ENCODE measurements around the gene PPTC7. TPM values are rescaled to one million over a fixed set of nuclear protein-coding genes. Genes with fewer than 3 reads are reported as not detected.
"Not testable (repeated sequence)": the region's sequence is repeated elsewhere in the genome, so short reads cannot be mapped to it uniquely, and the experiment has no call there.

The PPTC7 gene
- total RNA-seq, 1 experiment from 2014 or later, result 3.0 TPM

DNA sequence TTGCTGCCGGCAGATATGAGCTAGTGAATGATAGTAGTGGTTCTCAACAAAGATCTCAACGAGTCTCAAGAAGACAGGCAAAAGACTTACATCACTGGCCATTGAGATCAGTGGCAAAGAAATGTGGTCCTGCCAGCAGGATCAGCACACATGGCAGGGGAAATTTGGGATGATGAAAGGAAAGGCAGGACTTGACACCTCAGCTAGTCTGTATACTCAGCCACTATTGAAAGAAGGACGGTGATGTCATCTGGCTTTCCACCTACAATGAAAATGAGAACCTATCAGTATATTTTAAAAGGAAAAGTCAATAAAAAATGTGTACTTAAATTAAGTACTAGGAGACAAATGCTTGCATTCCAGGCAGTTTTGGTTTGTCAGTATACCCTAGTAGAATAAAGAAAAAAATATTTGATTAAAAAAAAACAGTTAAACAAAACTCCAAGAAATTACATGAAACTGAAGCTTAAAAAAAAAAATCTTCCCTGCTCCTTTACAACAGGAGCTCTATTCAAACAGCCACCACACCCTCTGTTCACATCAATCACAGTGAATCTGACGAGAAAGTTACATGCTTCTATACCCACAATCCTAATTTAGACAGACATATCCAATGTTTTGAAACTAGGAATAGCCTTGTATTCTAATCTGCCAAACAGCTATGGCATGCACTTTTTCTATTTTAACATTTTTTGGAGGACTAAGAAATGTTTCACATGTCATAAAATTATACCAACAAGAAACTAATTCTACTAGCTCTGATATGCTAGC lies 46.1 kb downstream of the PPTC7 start:
- DNase-seq (ENCODE audit: low read depth), result no peak

DNA sequence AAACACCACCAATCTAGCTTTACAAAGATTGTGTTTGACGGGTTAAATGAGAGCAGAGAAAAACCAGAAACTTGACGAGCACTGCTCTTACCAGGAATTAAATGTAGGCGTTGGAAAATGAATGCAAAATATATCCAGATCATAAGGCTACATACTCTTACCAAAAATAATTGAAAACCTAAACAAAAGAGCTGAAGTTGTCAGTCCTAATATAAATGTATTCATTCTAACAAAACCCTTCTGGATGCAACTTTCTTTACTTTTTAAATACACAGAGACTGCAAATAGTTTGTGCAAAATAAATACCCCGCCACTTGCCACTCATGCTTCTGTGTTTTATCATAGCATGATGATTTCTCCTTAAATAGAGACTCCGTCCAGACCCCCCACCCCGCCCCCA lies 48.3 kb downstream of the PPTC7 start:
- DNase-seq (ENCODE audit: low read depth), result no peak

DNA sequence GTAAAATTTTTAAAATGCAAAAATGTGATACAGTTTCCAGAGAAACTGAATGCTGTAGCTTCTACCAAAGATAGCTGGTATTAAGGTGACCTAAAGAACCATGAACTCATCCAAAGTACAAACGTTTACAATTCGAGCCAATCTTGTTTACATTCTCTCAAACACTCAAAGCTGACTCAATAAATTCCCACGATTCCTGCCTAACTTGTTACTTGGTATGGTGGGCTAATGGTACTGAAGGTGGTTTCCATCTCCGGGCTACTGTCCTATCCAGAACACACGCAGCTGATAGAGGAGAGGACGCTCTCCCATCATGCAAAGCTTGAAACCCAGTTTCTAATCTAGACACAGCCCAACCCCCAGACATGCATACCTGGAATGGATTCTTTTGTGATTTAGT lies 49.5 kb downstream of the PPTC7 start:
- DNase-seq (ENCODE audit: low read depth), result no peak

DNA sequence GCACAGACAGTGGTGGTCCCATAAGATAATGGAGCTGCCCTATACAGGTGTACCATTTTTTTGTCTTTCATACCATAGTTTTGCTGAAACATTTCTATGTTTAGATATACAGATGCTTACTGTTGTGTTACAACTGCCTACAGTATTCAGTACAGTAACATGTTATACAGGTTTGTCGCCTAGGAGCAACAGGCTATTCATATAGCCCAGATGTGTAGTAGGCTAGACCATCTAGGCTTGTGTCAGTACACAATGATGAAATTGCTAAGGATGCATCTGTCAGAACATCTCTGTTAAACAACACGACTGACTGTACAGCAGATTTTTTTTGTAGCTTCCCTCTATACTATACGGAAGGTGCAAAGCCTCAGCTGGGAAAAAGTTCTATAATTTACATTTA lies 50.5 kb downstream of the PPTC7 start:
- DNase-seq (ENCODE audit: low read depth), result no peak

DNA sequence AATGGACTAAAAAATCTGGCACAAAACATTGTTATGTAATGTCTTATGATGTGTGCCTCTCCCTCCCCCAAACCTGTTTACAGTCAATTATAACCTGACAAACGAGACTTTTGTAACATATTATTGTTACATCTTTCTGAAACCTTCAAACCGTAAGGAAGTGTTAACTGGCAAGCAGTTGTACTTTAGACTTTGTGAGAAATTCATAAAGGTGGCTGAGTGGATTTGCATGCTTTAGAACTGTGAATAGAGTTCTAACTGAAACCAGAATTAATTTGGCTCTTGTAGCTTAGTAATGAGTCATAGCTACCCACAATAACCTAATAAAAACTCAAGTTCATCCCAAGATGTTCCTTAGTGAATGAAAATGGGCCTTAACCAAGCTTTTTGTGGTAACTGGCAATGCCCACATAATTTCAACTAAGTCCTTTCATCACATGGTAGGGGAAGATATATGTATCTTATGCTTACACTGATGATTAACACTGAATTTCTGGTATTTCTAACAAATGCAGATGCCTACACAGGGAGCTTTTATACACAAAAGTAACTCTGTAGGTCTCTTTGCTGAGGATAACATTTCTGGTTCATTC lies 51.3 kb downstream of the PPTC7 start:
- DNase-seq (ENCODE audit: low read depth), result peak; percentile 72

DNA sequence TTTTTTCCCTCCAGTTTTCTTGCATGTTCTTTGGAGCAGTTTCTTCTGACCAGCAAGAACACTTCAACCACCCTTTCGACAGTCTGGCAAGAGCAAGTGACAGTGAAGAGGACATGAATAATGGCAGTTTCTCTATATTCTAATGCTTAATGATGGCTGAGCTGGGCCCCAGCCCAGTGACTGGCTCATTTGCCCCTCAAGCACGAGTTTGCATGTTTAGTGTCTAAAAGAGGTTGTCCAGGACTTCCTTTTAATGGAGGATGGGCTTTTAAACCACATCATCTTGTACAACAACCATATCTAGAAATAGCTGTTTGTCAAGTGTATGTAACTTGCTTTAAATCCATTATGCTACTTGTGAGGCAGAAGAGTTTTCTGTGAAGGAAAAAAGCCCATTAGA lies 52.6 kb downstream of the PPTC7 start:
- DNase-seq (ENCODE audit: low read depth), result no peak

DNA sequence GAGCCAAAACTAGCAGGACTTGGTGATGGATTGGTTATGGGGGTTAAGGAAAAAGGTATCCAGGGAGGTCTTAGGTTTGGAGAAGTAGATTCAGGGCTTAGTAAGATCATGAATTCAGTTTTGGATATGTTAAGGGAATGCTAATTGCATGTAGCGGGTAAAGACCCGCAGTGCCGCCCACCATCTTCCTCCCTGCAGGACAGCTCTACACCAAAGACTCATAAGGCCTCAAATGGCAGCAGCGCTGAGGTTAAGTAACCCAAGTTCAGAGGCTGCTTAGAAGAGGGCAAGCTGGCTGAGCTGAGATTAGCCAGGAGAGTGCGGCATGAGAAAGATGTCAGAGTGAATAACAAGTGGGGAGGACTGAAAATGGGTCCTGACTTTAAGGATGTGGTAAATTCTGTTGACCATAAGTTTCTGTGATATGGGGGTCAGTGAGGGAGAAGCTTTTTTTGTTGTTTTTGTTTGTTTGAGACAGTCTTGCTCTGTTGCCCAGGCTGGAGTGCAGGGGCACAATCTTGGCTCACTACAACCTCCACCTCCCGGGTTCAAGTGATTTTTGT lies 54.8 kb downstream of the PPTC7 start:
- DNase-seq (ENCODE audit: low read depth), result no peak

DNA sequence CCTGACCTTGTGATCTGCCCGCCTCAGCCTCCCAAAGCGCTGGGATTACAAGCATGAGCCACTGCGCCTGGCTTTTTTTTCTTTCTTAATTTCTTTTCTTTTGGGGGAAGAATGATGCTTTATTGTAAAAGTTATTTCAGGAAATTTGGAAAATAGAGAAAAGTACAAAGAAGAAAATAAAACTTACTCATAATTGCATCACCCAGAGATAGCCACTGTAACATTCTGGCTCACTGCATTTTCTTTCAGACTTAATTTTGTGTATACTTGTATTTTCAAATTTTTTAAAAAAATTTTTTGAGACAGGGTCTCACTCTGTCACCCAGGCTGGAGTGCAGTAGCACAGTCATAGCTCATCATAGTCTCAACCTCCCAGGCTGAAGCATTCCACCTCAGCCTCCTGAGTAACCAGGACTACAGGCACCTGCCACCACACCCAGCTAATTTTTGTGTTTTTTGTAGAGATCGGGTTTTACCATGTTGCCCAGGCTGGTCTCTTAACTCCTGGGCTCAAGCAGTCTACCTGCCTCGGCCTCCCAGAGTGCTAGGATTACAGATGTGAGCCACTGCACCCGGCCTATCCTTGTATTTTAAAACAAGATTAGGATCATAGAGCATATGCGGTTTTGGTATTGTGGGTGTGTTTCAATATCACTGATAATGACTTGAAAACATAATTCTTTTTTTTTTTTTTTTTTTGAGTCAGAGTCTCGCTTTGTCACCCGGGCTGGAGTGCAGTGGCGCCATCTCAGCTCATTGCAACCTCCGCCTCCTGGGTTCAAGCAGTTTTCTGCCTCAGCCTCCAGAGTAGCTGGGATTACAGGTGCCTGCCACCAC lies 62.0 kb downstream of the PPTC7 start:
- not testable (repeated sequence) for DNase-seq (ENCODE audit: low read depth)

DNA sequence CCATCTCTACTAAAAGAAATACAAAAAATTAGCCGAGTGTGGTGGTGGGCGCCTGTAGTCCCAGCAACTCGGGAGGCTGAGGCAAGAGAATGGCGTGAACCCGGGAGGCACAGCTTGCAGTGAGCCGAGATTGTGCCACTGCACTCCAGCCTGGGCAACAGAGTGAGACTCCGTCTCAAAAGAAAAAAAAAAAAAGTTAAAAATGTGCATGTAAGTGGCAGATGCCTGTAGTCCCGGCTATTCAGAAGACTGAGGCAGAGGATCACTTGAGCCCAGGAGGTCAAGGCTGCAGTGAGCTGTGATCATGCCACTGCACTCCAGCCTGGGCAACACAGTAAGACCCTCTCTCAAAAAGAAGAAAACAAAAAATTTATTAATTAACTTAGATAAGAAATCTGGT lies 65.1 kb downstream of the PPTC7 start:
- DNase-seq (ENCODE audit: low read depth), result not testable (repeated sequence)

DNA sequence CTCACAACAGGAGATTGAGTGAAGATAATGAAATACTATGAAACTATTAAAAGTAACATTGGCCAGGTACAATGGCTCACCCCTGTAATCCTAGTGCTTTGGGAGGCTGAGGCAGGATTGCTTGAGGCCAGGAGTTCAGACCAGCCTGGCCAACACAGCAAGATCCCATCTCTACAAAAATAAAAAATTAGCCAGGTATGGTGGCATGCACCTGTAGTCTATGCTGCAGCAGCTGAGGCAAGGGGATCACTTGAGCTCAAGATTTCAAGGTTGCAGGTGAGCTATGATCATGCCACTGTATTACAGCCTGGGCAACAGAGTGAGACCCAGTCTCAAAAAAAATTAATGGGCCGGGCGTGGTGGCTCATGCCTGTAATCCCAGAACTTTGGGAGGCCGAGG lies 66.1 kb downstream of the PPTC7 start:
- DNase-seq (ENCODE audit: low read depth), result no peak

DNA sequence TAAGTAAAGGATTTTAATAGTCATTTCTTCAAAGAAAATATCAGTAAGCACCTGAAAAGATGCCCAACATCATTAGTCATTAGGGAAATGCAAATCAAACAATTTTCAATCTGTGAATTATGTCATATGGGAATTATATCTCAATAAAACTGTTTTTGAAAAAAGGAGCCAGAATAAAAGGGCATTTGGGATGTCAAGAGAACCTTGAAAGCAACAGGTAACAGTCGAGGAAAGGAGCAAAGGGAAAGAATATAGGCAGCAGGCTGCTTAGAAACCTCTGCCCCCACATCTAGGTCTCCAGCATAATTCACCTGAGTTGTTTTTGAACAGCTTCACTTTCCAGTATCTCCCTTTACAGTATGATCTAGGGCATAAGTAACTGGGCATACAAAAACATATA lies 68.8 kb downstream of the PPTC7 start:
- no peak for DNase-seq (ENCODE audit: low read depth)

DNA sequence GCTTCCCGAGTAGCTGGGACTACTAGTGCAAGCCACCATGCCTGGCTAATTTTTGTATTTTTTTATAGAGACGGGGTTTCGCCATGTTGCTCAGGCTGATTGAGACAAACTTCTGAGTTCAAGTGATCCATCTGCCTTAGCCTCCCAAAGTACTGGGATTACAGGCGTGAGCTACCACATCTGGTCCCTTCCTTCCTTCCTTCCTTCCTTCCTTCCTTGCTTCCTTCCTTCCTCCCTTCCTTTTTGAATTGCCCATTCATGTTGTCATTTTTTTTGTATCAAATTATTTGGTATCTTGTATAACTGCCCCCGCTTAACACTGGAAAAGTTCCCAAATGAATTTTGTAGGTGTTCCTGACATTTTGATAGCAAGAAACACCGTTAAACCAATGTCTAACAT lies 69.3 kb downstream of the PPTC7 start:
- DNase-seq (ENCODE audit: low read depth), result no peak

DNA sequence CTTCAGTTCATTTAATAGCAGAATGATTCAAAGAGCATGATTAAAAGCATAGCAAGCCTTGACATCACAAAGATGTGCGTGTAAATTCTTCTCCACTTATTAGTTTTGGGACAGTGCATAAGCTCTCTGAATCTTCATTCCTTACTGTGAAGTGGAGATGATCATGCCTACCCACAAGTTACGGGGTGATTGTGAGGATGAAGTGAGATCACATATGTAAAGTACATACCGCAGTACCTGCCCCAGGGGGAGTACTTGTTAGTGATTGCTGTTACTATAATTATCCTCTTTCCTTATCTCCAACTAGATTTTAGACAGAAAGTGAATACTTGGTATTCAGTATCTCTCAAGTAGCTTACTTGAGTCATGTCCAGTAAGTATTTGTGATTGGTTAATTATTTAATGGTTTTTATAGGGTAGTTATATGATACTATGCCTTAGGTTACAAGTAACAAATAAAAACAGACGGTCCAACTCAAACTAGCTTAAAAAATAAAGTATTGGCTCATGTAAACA lies 75.0 kb downstream of the PPTC7 start:
- DNase-seq (ENCODE audit: low read depth), result no peak

DNA sequence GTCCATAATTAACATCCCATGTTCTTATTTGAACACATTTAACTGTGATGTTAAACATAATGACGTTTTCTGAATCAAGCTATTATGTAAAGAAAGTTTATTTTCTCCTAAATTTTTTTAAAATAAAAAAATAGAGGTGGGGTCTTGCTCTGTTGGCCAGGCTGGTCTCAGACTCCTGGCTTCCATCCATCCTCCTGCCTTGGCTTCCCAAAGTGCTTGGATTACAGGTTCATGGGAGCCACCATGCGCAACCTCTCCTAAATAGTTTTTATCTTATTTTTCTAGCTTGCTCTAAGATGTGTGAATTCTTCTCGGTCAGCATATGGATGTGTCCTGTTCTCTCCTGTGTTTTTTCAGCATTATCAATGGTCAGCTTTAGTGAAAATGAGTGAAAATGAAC lies 77.8 kb downstream of the PPTC7 start:
- no peak for DNase-seq (ENCODE audit: low read depth)

DNA sequence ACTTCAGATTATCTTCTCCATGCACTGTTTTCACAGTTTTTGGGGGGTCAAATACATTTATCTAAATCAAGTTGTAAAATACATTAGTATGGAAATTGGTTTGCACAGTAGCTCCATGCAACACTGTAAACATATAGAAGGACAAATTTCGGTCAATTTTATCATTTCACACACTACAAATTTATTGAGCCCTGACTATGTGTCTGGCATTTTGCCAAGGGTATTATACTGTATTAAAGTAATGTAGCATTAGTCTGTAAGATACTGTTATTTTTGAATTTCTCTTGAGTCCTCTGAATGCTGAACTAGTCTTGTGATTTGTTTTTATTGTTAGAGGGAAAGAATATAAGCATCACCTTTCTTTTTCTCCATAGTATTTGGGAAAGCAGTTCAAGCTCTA lies 79.7 kb downstream of the PPTC7 start:
- DNase-seq (ENCODE audit: low read depth), result no peak

DNA sequence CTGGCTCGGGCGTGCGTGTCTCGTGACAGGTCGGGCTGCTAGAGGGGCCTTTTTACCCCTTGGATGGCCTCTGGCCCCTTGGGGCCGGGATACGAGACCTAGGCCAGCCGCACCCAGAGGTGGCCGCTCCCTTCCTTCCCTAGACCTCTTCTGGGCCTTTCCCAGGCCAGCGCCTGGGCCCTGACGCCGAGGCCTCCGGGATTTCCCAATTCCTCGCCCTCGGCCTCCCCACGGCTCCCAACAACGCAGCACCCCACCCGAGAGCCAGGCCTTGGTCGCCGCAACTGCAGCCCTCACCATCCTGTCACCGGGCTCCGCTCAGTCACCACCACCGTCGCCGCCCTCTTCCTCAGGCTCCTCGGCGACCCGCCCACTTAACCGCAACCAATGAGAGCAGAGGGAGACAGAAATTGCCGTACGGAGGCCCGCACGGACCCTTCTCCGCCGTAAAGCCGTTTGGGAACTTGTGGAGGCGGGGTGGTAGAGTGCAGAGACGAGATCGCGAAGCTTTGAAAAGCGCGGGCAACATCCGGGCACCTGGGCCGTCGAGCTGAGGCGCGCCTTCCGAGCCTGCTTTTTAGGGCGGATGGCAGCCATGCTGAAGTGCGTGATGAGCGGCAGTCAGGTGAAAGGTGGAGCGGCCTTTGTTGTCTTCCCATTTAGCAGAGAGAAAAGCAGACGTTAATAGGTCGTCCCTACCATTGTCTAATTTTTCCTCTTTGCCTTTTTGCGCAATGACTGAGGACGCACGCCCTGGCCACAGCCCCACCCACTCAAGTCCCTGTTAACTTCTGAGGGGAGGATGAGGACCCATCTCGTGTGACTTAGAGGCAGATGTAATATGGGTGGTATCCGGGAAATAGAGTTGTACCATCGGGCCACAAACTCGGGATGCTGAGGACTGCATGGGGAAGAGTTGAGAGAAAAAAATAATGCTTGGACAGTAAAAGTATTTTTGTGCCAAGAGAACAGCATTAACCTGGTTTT lies 81.1 kb downstream of the PPTC7 start, which contains the start of the genes RAD9B and VPS29:
Gene RAD9B (plus strand): TSS at position 580 of the 987 bp plus-strand sequence. CDS start 7 bp downstream, at position 587.
Gene VPS29 (minus strand): TSS at position 360 of the 987 bp plus-strand sequence. CDS start 60 bp downstream, at position 300.
- DNase-seq (ENCODE audit: low read depth), result peak; percentile 98

DNA sequence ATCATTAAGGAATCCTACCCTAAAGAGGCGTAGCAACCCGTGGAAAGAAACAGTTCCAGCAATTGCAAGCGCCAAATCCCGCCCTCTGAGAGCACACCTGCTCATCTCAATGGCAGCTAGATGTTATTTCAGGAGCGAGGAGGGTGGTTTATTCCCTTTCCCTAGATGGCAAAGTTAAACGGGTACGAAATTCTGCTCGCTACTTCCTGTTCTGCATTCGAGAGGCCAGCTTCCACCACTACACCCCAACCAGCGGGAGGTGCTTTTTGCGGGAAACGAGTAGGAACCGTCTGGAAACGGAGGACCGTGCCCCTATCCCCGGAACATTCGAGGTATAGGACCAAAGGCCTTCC lies 81.7 kb downstream of the PPTC7 start:
- peak; percentile 54 for DNase-seq (ENCODE audit: low read depth)

DNA sequence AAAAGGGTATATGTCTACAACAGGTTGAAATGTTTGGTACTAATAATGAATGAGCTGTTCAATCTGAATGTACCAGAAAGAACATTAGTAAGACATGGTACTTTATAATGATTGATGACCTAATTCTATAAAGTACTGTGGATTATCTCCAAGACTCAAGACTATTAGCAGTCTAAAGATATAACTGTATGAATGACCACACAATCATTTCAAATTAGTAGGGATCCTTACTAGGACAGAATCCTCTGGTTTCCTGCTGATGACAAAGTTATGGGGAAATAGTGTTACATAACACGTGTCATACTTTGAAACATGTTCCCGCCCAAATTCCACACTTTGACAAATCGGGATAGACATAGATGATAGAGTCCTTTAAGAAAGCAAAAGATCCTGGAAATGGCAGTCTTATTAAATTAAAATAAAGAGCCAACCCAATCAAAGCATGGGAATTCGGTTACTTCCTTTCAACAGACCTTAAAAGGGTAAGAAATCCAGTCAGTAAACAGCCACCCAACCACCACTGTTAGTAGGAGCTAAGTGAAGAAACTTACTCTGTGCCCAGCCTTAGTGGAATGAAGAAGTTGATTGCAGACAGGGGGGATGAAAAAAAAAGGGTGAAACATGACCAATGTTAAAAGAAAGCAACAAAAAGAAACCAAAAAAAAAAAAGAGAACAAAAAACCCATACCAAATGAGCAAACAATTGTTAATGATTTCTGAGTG lies 84.0 kb downstream of the PPTC7 start:
- DNase-seq (ENCODE audit: low read depth), result peak; percentile 30
